Measurements from ENCODE around the gene PPIP5K2. TPM values are rescaled to one million over a fixed set of nuclear protein-coding genes. Genes with fewer than 3 reads are reported as not detected.

PPIP5K2 gene
- total and polyA plus RNA-seq, 7 donors = 4.5 to 11.0 (median 7.4) TPM

DNA sequence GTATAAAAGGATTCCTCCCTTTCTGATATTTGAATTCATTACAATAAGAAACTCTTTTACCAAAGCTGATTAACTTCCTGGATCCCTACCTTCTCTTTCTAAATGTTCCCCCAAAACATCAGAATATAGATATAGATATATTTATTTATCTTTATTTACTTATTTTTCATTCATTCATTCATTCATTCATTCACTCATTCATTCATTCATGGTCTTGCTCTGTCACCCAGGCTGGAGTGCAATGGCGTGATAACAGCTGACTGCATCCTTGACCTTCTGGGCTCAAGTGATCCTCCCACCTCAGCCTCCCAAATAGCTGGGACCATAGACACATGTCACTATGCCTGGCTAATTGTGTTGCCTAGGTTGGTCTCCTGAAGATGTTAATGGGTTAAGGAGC, 30.8 kb upstream of the PPIP5K2 start:
- 97 to 100% (median 98%) methylated on average over 1 of the region's 1 CpG for WGBS, 3 donors
- TF ChIP-seq, protein P1, sequence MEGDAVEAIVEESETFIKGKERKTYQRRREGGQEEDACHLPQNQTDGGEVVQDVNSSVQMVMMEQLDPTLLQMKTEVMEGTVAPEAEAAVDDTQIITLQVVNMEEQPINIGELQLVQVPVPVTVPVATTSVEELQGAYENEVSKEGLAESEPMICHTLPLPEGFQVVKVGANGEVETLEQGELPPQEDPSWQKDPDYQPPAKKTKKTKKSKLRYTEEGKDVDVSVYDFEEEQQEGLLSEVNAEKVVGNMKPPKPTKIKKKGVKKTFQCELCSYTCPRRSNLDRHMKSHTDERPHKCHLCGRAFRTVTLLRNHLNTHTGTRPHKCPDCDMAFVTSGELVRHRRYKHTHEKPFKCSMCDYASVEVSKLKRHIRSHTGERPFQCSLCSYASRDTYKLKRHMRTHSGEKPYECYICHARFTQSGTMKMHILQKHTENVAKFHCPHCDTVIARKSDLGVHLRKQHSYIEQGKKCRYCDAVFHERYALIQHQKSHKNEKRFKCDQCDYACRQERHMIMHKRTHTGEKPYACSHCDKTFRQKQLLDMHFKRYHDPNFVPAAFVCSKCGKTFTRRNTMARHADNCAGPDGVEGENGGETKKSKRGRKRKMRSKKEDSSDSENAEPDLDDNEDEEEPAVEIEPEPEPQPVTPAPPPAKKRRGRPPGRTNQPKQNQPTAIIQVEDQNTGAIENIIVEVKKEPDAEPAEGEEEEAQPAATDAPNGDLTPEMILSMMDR (IDR thresholded peaks at IDR 0.05) = no peak
- Histone ChIP-seq H3K4me3 (no peak overlapping the region), H3K4me1 (no peaks in the 10 kb centered on the region), H3K36me3 (ENCODE audit: insufficient read depth in 1 of 2, low read depth in 1 of 2) (peaks cover 0 to 84% of the 10 kb centered on the region in 2 donors), H3K27me3 (ENCODE audit: insufficient read depth in 3 of 3, low read length in 2 of 3) (no peaks in the 10 kb centered on the region), H3K27ac (no peak overlapping the region), H3K9me3 (peaks cover 3% of the 10 kb centered on the region)
- DNase-seq (no peak), ATAC-seq (no peak)
- intact Hi-C loops (cut with DNase I) = no loop called here

DNA sequence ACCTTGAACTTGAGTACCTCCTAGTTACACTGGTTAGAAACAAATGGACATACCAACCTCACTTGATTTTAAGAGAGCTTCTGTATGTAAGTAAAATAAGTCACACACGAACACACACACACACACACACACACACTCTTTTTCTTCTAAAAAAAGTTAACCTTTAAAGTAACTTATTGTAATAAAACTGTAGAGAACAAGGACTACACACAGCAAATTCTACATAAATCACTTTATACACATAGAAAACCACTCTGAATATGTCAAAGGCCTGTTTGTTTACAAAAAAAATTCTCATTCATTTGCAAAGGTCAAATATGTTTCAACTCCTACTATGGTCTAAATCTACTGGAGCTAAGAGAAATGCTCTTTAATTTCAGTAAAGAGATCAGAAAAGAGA, 29.3 kb upstream of the PPIP5K2 start:
- Histone ChIP-seq H3K4me3 (no peak overlapping the region), H3K9me3 (no peaks in the 10 kb centered on the region), H3K27me3 (ENCODE audit: insufficient read depth in 3 of 3, low read length in 2 of 3) (no peaks in the 10 kb centered on the region), H3K27ac (no peak overlapping the region), H3K4me1 (no peaks in the 10 kb centered on the region), H3K36me3 (ENCODE audit: insufficient read depth in 1 of 2, low read depth in 1 of 2) (peaks cover 0 to 81% of the 10 kb centered on the region in 2 donors)
- 93 to 100% (median 100%) methylated on average over 1 of the region's 1 CpG for WGBS, 3 donors
- intact Hi-C loops (cut with DNase I) = no loop called here
- no peak for ATAC-seq
- TF ChIP-seq, protein P1 (IDR thresholded peaks at IDR 0.05) = no peak
- DNase-seq = no peak

DNA sequence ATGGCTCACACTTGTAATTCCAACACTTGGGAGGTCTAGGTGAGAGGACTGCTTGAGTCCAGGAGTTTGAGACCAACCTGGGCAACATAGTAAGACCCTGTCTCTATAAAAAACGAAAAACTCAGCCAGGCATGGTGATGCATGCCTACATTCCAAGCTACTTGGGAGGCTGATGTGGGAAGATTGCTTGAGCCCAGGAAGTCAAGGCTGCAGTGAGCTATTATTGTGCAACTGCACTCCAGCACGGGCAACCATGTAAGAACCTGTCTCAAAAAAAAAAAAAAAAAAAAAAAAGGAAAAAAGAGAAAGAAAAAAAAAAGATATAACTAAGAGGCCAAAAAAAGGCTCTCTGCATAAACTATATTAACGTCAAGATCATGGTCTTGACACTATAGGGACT, 27.4 kb upstream of the PPIP5K2 start:
- no peak for DNase-seq
- Histone ChIP-seq H3K36me3 (ENCODE audit: insufficient read depth in 1 of 2, low read depth in 1 of 2) (peaks cover 0 to 75% of the 10 kb centered on the region in 2 donors), H3K9me3 (no peaks in the 10 kb centered on the region), H3K27ac (no peak overlapping the region), H3K27me3 (ENCODE audit: insufficient read depth in 3 of 3, low read length in 2 of 3) (no peaks in the 10 kb centered on the region), H3K4me1 (no peaks in the 10 kb centered on the region), H3K4me3 (no peak overlapping the region)
- TF ChIP-seq, protein P1 (IDR thresholded peaks at IDR 0.05) = no peak
- ATAC-seq = no peak
- intact Hi-C loops (cut with DNase I) = no loop called here
- WGBS, 3 donors = 96 to 97% (median 96%) methylated on average over 3 of the region's 3 CpGs

DNA sequence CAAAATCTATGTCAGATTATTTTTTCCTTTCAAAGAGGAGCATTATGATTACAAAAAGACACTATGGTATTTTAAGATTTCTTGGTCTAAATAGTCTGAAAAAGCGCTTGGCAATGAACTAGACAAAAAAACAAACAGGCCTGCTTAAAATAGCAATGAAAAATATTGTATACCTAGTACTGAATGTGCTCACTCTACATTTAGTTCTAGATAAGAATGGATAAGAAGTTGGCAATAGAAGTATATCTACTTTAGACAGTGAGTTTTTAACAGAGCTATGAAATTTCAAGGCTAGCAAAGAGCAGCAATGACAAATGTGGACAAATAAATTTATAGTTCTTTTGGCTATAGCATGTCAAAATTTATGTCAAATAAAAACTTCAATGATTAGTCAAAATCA, 26.4 kb upstream of the PPIP5K2 start:
- H3K9me3 ChIP-seq = no peaks in the 10 kb centered on the region
- H3K27ac ChIP-seq = no peak overlapping the region
- H3K36me3 ChIP-seq (ENCODE audit: insufficient read depth in 1 of 2, low read depth in 1 of 2) = peaks cover 0 to 64% of the 10 kb centered on the region in 2 donors
- H3K4me1 ChIP-seq = no peaks in the 10 kb centered on the region
- WGBS, 3 donors = 95 to 99% (median 97%) methylated on average over 1 of the region's 1 CpG
- TF ChIP-seq, protein P1 (IDR thresholded peaks at IDR 0.05) = no peak
- DNase-seq (no peak), ATAC-seq (no peak)
- intact Hi-C loops (cut with DNase I) = no loop called here
- no peaks in the 10 kb centered on the region for H3K27me3 ChIP-seq (ENCODE audit: insufficient read depth in 3 of 3, low read length in 2 of 3)
- H3K4me3 ChIP-seq = no peak overlapping the region

DNA sequence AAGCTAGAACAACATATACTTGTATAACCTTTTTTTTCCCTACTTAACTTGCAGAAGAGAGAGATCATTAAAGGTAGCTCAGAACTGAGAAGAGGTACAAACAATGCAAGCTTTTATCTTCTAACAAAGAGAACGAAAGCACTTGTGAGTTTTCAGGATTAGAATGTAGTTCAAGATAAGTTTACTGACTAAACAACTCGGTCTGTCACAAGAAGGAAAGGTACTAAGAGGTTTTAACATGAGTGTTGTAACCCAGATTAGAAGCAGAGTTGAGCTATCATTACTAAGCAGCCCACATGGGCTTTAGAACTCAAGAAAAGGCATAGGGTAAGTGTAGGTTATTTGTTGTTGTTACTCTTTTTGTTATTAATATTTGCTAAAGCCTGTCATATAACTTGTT, 25.4 kb upstream of the PPIP5K2 start:
- peaks cover 0 to 57% of the 10 kb centered on the region in 2 donors for H3K36me3 ChIP-seq (ENCODE audit: insufficient read depth in 1 of 2, low read depth in 1 of 2)
- no peak overlapping the region for H3K27ac ChIP-seq
- TF ChIP-seq, protein P1 (IDR thresholded peaks at IDR 0.05) = no peak
- 83 to 90% (median 89%) methylated on average over 2 of the region's 2 CpGs for WGBS, 3 donors
- H3K4me1 ChIP-seq = no peaks in the 10 kb centered on the region
- no peaks in the 10 kb centered on the region for H3K9me3 ChIP-seq
- ATAC-seq (no peak), DNase-seq (no peak)
- no peaks in the 10 kb centered on the region for H3K27me3 ChIP-seq (ENCODE audit: insufficient read depth in 3 of 3, low read length in 2 of 3)
- intact Hi-C loops (cut with DNase I) = no loop called here
- H3K4me3 ChIP-seq = no peak overlapping the region

Data from psoas muscle (tissue), 8 donors.